HG03095 (cell line): ENCODE data around the gene CDHR3.

Experiments
- ATAC-seq: cut with Tn5 transposase; IDR thresholded peaks from one replicate; pipeline ENCODE4 v1.9.1; 2021; ENCODE audit warnings: moderate library complexity; ENCODE audit not compliant: unreplicated experiment

CDHR3 gene

DNA sequence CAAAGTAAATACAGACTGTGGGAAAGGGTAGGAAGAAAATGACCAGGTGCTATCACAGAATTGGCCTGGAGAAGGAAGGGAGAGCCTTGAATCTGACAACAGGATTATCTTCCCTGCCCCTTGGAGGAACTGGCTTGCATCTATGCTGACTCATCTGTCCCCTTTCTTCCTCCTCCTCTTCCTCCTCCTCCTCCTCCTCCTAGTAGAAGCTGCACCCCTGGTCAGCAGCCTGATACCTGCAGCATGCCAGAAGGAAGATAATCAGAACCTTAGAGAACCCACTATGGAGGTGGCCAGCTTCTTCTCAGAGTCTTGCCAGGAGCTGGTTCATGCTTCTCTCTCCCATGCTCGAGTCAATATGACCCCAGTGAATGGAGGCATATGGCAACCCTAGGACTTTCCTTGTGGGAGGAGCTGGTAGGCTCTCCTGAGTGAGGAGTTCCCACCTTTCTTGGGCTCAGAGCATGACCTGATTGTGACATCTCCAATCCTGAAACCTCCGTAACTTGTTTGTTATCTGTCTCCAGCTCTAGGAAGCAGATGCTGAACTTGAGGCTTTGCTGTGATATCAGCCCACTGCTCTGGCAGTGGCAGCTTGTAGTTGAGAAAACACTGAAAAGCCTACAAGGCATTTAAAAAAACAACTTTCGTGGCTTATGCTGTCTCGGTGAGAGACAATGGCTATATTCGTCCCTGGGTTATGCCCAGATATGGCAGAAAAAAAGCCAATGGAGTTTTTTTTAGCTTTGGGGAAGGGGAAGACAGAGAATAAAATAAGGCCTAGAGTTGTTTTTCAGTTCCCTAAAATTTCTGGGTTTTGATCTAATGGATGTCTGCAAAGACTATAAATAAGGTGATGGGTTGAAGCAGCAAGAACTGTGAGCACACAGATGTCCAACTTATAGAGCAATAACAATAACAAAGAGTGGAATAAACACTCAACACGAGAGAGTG is 60.6 kb downstream of the CDHR3 start:
- ATAC-seq = no peak

DNA sequence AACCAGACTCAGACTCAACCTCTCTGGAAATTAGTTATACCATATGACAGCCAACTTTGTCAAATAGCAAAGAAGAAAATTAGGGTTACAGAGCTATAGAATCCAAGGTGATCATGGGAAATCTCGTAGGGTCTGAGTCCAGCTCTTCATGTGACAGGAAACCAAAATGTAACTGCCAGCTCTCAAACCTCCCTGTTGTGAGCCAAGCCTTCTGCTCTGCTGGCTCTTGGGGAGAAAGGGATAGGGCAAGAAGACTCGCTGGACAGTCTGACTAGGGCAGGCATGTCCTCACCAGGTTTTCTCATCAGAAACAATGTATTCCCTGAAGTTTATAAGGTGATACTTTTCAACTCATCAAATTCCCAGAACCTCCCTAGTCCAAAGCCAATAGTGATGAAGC is 63.0 kb downstream of the CDHR3 start:
- ATAC-seq = no peak

- ATAC-seq = no peak
These were observed 66.4 kb downstream of the CDHR3 start for GRCh38 chr7:106029451-106029850.

- no peak for ATAC-seq
These were observed 66.9 kb downstream of the CDHR3 start for GRCh38 chr7:106029941-106030340.

- no peak for ATAC-seq
These were observed 68.4 kb downstream of the CDHR3 start for GRCh38 chr7:106031300-106032035.

DNA sequence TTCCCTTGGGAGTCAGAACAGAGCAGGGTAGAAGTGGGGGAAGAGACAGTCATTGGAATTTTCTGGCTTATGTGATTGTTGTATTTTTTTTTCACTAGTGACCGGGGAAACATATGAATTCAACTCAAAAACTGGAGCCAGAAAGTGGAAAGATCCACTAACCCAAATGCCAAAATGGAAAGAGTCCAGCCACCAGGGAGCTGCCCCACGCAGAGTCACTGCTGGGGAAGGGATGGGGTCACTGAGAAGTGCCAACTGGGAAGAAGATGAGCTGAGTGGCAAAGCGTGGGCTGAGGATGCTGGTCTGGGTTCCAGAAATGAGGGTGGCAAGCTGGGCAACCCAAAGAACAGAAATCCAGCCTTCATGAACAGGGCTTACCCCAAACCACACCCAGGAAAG is 69.2 kb downstream of the CDHR3 start:
- no peak for ATAC-seq

- no peak for ATAC-seq
These were observed 70.7 kb downstream of the CDHR3 start for GRCh38 chr7:106033735-106034134.

DNA sequence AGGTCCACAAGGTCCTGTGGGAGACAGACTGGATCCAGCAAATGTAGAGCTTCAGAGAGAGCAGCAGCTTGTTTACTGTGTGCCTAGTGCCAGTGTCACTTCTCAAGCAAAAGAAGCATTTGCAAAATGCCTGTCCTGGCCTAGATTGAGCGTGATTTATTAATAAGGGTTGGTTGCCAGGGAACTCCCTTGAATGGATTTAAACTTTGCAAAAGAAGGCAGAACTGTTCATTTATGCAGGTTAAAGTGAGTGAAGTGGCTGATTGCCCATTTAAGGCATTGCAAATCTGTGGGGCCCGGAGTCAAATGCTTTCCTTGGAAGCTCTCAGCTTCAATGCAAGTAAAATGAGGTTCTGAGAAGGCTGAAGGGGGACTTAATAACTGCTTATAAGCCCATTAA is 71.3 kb downstream of the CDHR3 start:
- ATAC-seq = no peak

- ATAC-seq = no peak
These were observed 72.5 kb downstream of the CDHR3 start for GRCh38 chr7:106035568-106035967.

DNA sequence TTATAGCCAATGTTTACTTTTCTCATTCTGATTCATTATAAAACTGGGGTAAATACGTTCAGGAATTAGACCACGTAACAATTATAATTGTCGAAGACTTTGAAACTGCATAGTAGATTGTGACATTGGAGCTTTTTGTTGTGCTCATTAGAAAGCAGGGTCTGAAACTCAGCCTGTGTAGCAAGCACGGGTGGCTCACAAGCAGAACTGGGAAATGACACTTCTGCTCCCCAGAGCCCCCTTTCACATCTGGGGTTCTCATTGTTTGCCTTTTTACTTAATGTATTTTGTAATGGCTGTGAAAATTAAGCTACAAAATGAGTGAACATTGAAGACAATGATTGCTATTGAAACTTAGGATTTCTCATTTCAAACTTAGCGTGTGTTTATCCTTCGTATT is 72.9 kb downstream of the CDHR3 start:
- no peak for ATAC-seq

DNA sequence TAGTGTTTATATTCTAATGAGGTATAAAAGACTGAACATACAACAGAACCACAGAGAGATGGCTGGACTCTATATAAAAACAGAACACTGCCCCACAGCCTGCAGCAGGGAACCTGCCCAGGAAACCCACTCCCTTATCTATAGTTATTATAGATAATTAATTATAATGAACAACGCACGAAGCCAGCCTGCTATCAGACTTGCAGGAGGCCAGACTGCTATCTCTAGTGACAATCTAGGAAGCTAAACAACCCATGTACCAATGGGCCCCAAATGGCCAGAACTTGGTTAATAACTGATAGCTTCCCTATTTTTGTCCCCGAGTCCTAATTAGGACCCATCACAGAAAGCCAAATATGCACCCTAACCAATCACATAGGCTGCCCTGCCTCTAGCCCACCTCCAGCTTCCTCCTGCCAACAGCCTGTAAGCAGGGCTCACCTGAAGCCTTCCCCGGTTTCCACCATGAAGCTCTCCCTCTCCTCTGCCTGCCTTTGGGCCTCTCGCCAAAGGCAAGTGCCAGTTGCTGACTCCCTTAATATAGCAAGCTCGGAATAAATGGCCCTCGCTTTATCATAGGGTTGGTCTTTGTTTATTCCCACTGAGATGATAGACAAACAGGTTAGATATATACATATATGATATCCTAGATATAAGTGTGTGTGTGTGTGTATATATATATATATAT is 74.6 kb downstream of the CDHR3 start:
- ATAC-seq = no peak

- ATAC-seq = no peak
These were observed 75.2 kb downstream of the CDHR3 start for GRCh38 chr7:106038289-106038688.

DNA sequence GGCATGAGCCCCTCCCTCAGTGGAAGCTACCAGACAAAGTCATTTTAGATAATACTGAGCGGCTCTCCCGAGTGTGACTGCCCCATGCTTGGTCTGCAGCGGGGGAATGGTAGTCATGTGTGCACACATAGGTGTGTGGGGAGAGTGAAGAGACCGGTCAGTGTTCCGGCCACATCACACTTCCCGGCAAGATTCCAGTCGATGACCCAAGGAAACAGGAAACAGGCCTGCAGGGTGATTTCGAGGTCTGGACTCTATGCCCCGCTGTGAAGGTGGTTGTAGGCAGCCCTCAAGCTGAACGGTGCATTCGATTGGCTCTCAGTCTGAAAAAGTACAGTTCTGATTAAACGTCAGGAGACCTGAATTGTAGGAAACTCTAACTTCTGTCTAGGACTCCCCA is 75.9 kb downstream of the CDHR3 start:
- ATAC-seq = no peak

DNA sequence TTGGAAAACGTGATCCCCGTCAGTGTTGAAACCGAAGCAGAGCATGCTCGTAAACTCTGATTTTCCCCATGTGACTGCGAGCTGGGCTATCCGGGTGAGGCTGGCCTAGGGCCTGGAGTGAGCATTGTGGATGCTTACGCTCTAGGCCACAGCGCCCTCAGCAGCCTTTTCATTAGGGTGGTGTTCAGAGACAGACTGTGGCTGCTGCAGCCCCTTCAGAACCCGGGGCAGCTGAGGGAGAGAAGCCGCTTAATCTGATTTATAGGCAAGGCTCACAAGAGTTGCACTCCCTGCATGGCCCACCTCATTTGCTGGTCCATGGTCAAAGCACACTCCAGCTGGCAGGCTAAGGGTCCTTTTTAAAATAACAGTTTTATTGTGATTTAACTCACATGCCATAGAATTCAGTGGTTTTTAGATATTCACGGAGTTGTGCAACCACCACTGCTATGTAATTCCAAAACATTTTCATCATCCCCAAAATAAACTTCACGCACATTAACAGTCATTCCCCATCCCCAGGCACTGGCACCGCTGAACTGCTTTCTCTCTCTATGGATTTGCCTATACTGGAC is 76.5 kb downstream of the CDHR3 start:
- ATAC-seq = no peak

DNA sequence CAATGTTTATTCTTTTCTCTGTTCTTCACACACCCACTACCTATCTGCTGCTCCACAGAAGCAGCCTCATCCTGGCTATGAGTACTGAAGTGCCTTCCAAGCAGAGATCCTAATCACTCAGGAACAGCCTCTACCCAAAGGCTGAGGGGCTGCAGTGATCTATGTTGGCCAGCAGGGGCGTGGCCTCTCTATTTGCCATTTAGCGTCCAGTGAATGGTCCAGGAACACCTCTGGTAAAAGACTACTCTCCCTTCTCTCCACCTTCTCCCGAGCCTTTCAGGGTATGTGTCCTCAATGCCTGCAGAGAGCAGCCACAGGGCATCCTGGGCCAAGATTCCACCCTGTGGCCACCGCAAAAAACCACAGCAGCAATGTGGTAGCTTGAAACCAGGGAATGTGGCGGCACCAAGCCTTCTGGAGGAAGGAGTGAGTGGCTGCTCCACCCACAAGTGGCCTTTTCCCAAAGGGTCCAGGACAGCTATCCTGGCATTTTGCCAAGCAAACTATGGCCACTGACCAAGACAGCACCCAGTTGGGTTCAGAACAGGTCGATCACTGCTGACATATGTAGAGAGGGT is 78.2 kb downstream of the CDHR3 start:
- ATAC-seq = no peak

GRCh38 chr7:106042196-106042611 is 79.1 kb downstream of the CDHR3 start:
- no peak for ATAC-seq

GRCh38 chr7:106045139-106045538 is 82.1 kb downstream of the CDHR3 start:
- no peak for ATAC-seq

DNA sequence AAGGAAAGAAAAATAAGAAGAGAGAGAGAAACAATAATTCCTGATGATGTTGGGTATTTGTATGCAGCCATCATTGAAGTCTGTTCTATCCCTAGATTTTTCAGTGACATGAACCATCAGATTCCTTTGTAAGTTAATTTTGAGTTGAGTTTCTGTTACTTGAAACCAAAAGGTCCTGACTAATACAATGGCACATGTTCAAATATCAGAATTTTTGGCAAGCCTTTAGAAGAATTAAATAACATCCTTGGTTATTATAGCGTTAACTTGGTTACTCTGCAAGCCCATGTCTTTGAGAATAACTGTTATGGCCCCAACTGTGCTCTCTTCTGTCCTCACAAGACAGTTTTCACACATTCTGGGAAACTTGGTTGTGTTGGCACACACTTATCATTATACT is 82.5 kb downstream of the CDHR3 start:
- no peak for ATAC-seq

DNA sequence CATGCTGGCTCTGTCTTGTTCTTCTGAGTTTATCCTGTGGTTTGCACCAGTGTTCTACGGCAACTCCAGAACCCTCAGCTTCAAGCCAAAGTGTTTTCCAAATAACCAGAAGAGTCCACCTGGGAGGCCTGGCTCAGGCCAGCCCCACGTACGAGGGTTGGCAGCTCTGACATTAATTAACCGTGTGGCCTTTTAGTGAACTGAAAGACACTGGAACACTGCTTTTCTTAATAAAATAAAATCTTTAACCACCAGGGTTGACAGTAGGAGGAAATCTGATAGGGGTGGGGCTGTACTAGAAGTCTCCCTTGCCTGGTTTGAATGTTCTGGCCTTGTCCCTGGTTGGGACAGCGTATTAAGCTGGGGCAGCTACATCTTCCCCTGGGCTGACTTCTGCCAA is 84.1 kb downstream of the CDHR3 start:
- ATAC-seq = no peak

GRCh38 chr7:106047818-106048705 is 85.0 kb downstream of the CDHR3 start:
- ATAC-seq = no peak
